ENCODE results near the gene PCMT1. TPM values are rescaled to one million over a fixed set of nuclear protein-coding genes. Genes with fewer than 3 reads are reported as not detected.

Gene PCMT1
- total and polyA plus RNA-seq, 10 of the 15 experiments (the other 5 are each of a cell fraction or from before 2014, with no cell fraction given) = 48.5 to 126 (median 81.2) TPM

DNA sequence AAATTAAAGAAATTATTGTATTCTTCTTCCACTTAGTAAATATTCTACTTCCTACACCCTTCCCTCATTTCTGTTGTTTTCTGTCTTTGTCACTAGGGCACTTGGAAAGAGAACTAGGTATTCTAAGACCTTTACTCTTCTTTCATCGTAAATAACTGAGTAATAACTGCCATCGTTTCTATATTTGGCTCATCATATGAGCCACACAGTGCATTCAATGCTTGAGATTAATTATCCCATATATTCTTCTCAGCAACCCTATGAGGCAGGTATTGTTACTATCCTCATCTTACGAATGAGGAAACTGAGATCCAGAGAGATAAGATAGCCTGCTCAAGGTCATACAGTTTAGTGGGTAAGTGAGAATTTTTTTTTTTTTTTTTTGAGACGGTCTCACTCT, 75.8 kb downstream of the PCMT1 start:
- no peak overlapping the region for H3K4me2 ChIP-seq (ENCODE audit: control insufficient read depth, insufficient read depth)
- ATAC-seq = no peak
- ChIA-PET CTCF (interaction anchor here (1.1 to 1.3 kb wide), 2 partner anchors 10 to 16 kb away, joined by 4 to 5 read pairs; no protein-coding TSS in a partner anchor), SMC1A (ENCODE audit: uncharacterized antibody, unreplicated experiment) (interaction anchor here (0.5 to 1.6 kb wide), 2 partner anchors 80 to 1429 kb away, joined by 3 to 4 read pairs; no protein-coding TSS in a partner anchor), POLR2A (no interaction called here), RAD21 (ENCODE audit: unreplicated experiment) (interaction anchor here (0.6 to 1.0 kb wide), 2 partner anchors 80 to 102 kb away, joined by 3 to 4 read pairs; no protein-coding TSS in a partner anchor)
- no peaks in the 10 kb centered on the region for H4K20me1 ChIP-seq (ENCODE audit: control insufficient read depth, insufficient read depth)
- TF ChIP-seq SRF (IDR thresholded peaks at IDR 0.05; ENCODE audit: low read depth in 2 of 2, low read length in 2 of 2) = no peak
- no peak for TF ChIP-seq KLF5 (IDR thresholded peaks at IDR 0.05; ENCODE audit: partially characterized antibody)
- no peak for TF ChIP-seq PRDM15 (CRISPR knock-in tag; IDR thresholded peaks at IDR 0.05)
- no peak for TF ChIP-seq NR2F1 (conservative IDR thresholded peaks at IDR 0.05)
- TF ChIP-seq PML (IDR thresholded peaks at IDR 0.05; ENCODE audit: low read length) = no peak
- no peak for TF ChIP-seq HDAC2 (IDR thresholded peaks at IDR 0.05)
- no peak for TF ChIP-seq IKZF1 (conservative IDR thresholded peaks at IDR 0.05)
- TF ChIP-seq, protein P1, sequence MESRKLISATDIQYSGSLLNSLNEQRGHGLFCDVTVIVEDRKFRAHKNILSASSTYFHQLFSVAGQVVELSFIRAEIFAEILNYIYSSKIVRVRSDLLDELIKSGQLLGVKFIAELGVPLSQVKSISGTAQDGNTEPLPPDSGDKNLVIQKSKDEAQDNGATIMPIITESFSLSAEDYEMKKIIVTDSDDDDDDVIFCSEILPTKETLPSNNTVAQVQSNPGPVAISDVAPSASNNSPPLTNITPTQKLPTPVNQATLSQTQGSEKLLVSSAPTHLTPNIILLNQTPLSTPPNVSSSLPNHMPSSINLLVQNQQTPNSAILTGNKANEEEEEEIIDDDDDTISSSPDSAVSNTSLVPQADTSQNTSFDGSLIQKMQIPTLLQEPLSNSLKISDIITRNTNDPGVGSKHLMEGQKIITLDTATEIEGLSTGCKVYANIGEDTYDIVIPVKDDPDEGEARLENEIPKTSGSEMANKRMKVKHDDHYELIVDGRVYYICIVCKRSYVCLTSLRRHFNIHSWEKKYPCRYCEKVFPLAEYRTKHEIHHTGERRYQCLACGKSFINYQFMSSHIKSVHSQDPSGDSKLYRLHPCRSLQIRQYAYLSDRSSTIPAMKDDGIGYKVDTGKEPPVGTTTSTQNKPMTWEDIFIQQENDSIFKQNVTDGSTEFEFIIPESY (IDR thresholded peaks at IDR 0.05) = no peak
- TF ChIP-seq SUPT20H (IDR thresholded peaks at IDR 0.05; ENCODE audit: borderline replicate concordance, control insufficient read depth, low read depth, low read length) = no peak
- TF ChIP-seq NFYB (IDR thresholded peaks at IDR 0.05; ENCODE audit: insufficient read depth, low read depth, low read length) = no peak
- TF ChIP-seq, protein P2, sequence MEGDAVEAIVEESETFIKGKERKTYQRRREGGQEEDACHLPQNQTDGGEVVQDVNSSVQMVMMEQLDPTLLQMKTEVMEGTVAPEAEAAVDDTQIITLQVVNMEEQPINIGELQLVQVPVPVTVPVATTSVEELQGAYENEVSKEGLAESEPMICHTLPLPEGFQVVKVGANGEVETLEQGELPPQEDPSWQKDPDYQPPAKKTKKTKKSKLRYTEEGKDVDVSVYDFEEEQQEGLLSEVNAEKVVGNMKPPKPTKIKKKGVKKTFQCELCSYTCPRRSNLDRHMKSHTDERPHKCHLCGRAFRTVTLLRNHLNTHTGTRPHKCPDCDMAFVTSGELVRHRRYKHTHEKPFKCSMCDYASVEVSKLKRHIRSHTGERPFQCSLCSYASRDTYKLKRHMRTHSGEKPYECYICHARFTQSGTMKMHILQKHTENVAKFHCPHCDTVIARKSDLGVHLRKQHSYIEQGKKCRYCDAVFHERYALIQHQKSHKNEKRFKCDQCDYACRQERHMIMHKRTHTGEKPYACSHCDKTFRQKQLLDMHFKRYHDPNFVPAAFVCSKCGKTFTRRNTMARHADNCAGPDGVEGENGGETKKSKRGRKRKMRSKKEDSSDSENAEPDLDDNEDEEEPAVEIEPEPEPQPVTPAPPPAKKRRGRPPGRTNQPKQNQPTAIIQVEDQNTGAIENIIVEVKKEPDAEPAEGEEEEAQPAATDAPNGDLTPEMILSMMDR (IDR thresholded peaks at IDR 0.05 in 2 of 3, conservative IDR thresholded peaks at IDR 0.05 in 1 of 3; ENCODE audit: control insufficient read depth in 2 of 3, extremely low read depth in 1 of 3, insufficient read depth in 1 of 3, low read depth in 3 of 3, low read length in 3 of 3) = no peak
- no peak for TF ChIP-seq IKZF2 (IDR thresholded peaks at IDR 0.05)
- no peak for TF ChIP-seq ZBED1 (IDR thresholded peaks at IDR 0.05; ENCODE audit: borderline replicate concordance)
- H3K27ac ChIP-seq (ENCODE audit: control insufficient read depth, insufficient read depth) = no peak overlapping the region
- no peak for FAIRE-seq
- no peak for DNase-seq (ENCODE audit: low read depth, low spot score)
- no peak overlapping the region for H3K9ac ChIP-seq (ENCODE audit: control insufficient read depth, insufficient read depth, low read length)
- peaks cover 0 to 7% of the 10 kb centered on the region in 2 experiments; a peak in 2 of 4 replicates for H3K27me3 ChIP-seq (replicated peaks in 1 of 2; ENCODE audit: control insufficient read depth in 2 of 2, insufficient read depth in 2 of 2, low read length in 1 of 2)
- no peak overlapping the region for H2AFZ ChIP-seq (ENCODE audit: control insufficient read depth, low read depth, low read length)
- H3K4me3 ChIP-seq = no peak overlapping the region
- H3K9me3 ChIP-seq (replicated peaks; ENCODE audit: control insufficient read depth, insufficient read depth, low read length) = no peaks in the 10 kb centered on the region
- 36% methylated on average over 4 of the region's 4 CpGs for WGBS (ENCODE audit: insufficient coverage, insufficient replicate concordance, low lambda C conversion rate, missing lambda C conversion rate)
- in situ Hi-C loops (cut with MboI) (no loop called here), intact Hi-C loops (cut with micrococcal nuclease; ENCODE audit: unreplicated experiment) (no loop called here)
- no peaks in the 10 kb centered on the region for H3K36me3 ChIP-seq (ENCODE audit: control insufficient read depth in 2 of 2, insufficient read depth in 2 of 2, low read length in 1 of 2)
- no peaks in the 10 kb centered on the region for H3K79me2 ChIP-seq (ENCODE audit: control insufficient read depth, insufficient read depth, low read length)
- BruUV-seq (replicated peaks) = no TSS peak
- H3K4me1 ChIP-seq (ENCODE audit: control insufficient read depth, insufficient read depth, low read length) = no peaks in the 10 kb centered on the region
